Endometrium (tissue), 2 donors: Measurements from ENCODE around the gene SHMT1.
"Not testable (repeated sequence)": the region's sequence is repeated elsewhere in the genome, so short reads cannot be mapped to it uniquely, and the experiment has no call there.

Experiments used
- FAIRE-seq: peaks from 2 replicates; lab custom pipeline; 2012; peaks lifted over from hg19 to GRCh38; lab: Jason Lieb, UNC
- donor health status: control.
- donor health status: control.

SHMT1 gene

GRCh38 chr17:18378205-18378505 lies 14.8 kb upstream of the SHMT1 start:
- no peak for FAIRE-seq

- FAIRE-seq, result no peak
These were observed 14.3 kb upstream of the SHMT1 start, which contains the start of gene EVPLL for GRCh38 chr17:18377437-18378204. EVPLL (plus strand) TSS chr17:18377778; CDS start chr17:18380938, 3,160 bp downstream.

- FAIRE-seq, result no peak
These were observed 10.9 kb upstream of the SHMT1 start for GRCh38 chr17:18374216-18374615.

GRCh38 chr17:18373181-18373580 lies 9.8 kb upstream of the SHMT1 start:
- not testable (repeated sequence) for FAIRE-seq

- no peak for FAIRE-seq
These were observed 8.1 kb upstream of the SHMT1 start for GRCh38 chr17:18371455-18371854.

GRCh38 chr17:18370761-18371160 lies 7.4 kb upstream of the SHMT1 start:
- FAIRE-seq, result no peak

GRCh38 chr17:18368946-18369345 lies 5.6 kb upstream of the SHMT1 start:
- no peak for FAIRE-seq

GRCh38 chr17:18364166-18364565 lies 816 bp upstream of the SHMT1 start:
- FAIRE-seq, result no peak

GRCh38 chr17:18362698-18363100 lies 651 bp downstream of the SHMT1 start:
- no peak for FAIRE-seq

- FAIRE-seq, result no peak
These were observed 1.3 kb downstream of the SHMT1 start for GRCh38 chr17:18361837-18362697.

- no peak for FAIRE-seq
These were observed 2.8 kb downstream of the SHMT1 start for GRCh38 chr17:18360518-18360917.

GRCh38 chr17:18356624-18357023 lies 6.7 kb downstream of the SHMT1 start:
- FAIRE-seq, result no peak

GRCh38 chr17:18353541-18353940 lies 9.8 kb downstream of the SHMT1 start:
- no peak for FAIRE-seq

- no peak for FAIRE-seq
These were observed 19.3 kb downstream of the SHMT1 start for GRCh38 chr17:18344021-18344420.

GRCh38 chr17:18339933-18340332 lies 23.4 kb downstream of the SHMT1 start:
- no peak for FAIRE-seq

- FAIRE-seq, result not testable (repeated sequence)
These were observed 25.2 kb downstream of the SHMT1 start for GRCh38 chr17:18338158-18338557.

GRCh38 chr17:18332909-18333489 lies 30.4 kb downstream of the SHMT1 start:
- no peak for FAIRE-seq

GRCh38 chr17:18331879-18332278 lies 31.5 kb downstream of the SHMT1 start:
- FAIRE-seq, result no peak

GRCh38 chr17:18328643-18329204 lies 34.6 kb downstream of the SHMT1 start:
- FAIRE-seq, result no peak

- no peak for FAIRE-seq
These were observed 35.8 kb downstream of the SHMT1 start for GRCh38 chr17:18327556-18327955.

- no peak for FAIRE-seq
These were observed 36.3 kb downstream of the SHMT1 start for GRCh38 chr17:18327093-18327492.

- no peak for FAIRE-seq
These were observed 36.8 kb downstream of the SHMT1 start for GRCh38 chr17:18326572-18326971.

- no peak for FAIRE-seq
These were observed 37.3 kb downstream of the SHMT1 start for GRCh38 chr17:18326039-18326438.
